Activated effector memory CD4-positive, alpha-beta T cell treated with anti-CD3 and anti-CD28 coated beads, Interleukin-2, amount 50 U/mL, for 16 hours (primary cell): ENCODE results near the gene PAPPA.

Experiments used
- DNase-seq: peaks from one replicate; pipeline ENCODE4 v3.0.0-alpha.2; 2020

Gene PAPPA

DNA sequence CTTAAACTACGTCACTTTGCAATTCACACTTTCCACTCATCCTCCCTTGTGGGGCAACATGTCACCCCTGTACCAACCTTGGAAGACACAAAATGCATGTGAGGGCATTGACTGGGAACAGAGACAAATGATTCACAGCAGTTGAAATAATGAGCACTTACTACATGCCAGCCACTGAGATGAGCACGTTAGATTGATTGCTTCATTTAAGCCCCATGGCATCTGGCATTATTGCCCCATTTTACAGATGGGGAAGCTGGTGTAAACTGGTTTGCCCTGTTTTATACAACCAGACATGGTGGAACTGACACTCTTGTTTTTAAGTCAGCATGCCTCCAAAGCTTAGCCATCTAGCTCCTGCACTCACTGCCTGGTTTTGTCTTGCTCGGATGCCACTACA, 204.7 kb downstream of the PAPPA start:
- no peak for DNase-seq

- no peak for DNase-seq
Observed at GRCh38 chr9:116360016-116360415, 206.4 kb downstream of the PAPPA start.

- no peak for DNase-seq
Observed at GRCh38 chr9:116360989-116361388, 207.4 kb downstream of the PAPPA start.

- DNase-seq = no peak
Observed at GRCh38 chr9:116361547-116361946, 208.0 kb downstream of the PAPPA start.

GRCh38 chr9:116362493-116362892, 208.9 kb downstream of the PAPPA start:
- no peak for DNase-seq

GRCh38 chr9:116365056-116365471, 211.5 kb downstream of the PAPPA start:
- no peak for DNase-seq

- DNase-seq = no peak
Observed at GRCh38 chr9:116366241-116366640, 212.7 kb downstream of the PAPPA start.

DNA sequence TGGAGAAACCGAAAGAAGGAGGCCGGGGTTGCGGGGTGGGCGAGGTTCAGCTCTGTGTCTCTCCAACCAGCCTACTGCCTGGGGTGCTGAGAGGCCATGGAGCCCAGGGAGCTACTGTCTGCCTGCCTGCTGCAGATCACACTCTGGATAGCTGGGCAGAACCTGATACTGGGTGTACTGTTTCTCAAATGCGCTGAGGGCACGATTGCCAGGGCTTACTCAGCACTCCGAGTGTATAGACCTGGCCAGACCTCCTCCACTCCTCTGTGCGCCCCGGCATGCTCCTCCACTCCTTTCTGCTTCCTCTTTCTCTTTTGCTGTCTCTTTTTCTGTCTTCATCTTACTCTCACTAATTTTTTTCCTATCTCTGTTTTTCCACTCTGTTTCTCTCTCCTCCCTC, 215.1 kb downstream of the PAPPA start:
- no peak for DNase-seq

DNA sequence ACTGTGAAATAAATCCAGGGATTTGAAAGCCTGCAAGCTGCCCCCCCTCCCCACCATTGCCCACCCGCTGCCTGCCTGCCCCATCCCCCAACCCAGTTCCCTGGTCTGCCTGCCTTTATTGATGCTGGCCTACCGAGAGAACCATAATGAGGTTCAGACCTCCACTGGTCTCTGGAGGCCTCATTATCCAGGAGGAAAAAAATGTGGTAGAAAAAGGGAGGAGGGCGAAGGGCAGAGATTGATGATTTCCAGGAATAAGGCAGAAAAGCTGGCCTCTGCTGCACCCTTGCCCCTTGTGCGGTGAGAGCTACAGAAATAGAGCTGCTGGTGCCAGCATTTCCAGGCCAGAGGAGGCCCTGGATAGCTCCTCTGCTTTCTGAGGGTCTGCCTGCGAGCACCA, 216.1 kb downstream of the PAPPA start:
- no peak for DNase-seq

- no peak for DNase-seq
Observed at GRCh38 chr9:116370556-116370955, 217.0 kb downstream of the PAPPA start.

DNA sequence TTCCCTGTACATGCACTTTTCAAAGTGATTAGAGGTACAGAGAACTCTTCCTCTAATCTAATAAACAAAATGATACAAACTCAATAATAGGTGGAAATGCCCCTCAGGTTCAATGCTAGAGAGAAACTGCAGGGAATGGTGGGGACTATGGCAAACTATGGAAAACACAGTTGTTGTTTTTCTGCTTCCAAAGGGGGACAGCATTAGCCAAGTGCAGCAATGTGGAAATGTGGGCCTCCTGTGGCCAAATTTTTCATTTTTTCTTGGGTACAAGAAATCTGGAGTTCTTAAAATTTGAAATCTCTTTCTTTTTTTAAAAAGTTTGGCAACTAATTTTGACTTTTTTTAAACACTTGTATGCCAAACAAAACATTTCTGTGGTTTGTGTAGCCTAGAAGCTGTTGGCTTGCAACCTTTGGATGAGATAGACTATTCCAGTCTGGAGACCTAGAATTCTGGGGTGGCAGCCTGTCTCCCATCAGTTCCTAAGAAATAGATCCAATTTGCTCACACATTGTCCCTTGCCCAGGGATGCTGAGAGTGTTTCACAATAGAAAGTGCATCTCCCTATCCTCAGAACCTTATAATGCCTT, 218.6 kb downstream of the PAPPA start:
- DNase-seq = no peak

DNA sequence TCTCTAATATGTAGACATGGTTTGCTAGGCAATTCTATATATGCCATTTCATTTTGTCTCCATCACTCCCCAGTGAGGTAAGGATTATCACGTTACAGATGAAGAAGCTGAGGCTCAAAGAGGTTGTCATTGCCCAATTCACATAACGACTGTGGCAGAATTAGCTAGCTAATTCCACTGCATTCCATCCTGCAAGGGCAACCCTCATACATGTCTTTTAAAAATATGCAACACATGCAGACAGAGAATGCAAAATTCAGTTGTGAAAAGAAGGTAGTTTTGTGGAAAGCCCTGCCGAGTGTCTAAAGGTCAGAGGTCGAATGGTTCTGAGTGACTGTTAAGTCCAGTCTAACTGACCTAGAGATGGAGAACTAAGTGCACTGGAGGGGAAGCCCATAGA, 219.2 kb downstream of the PAPPA start:
- no peak for DNase-seq

GRCh38 chr9:116377179-116377798, 223.7 kb downstream of the PAPPA start:
- DNase-seq = no peak

GRCh38 chr9:116378873-116379272, 225.3 kb downstream of the PAPPA start:
- no peak for DNase-seq

DNA sequence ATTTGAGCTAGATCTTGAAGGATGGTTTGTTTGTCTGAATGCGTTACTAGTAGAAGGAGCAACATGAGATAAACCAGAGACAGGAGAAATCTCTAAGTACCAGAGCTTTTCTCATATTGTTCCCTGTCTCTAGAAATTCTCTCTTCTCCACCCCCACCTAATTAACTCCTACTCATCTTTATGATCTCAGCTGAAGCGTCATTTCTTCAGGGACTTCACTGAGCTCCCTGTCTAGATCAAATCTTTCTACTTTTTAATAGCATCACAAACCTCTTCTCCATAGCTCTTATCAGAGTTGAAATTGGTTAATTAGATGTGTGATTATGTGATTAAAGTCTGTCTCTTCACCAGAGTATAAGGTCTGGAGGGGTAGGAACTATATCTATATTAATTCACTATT, 226.2 kb downstream of the PAPPA start:
- no peak for DNase-seq

- DNase-seq = no peak
Observed at GRCh38 chr9:116380496-116380995, 227.0 kb downstream of the PAPPA start.

GRCh38 chr9:116381350-116381749, 227.8 kb downstream of the PAPPA start:
- no peak for DNase-seq

- DNase-seq = no peak
Observed at GRCh38 chr9:116382053-116382452, 228.5 kb downstream of the PAPPA start.

DNA sequence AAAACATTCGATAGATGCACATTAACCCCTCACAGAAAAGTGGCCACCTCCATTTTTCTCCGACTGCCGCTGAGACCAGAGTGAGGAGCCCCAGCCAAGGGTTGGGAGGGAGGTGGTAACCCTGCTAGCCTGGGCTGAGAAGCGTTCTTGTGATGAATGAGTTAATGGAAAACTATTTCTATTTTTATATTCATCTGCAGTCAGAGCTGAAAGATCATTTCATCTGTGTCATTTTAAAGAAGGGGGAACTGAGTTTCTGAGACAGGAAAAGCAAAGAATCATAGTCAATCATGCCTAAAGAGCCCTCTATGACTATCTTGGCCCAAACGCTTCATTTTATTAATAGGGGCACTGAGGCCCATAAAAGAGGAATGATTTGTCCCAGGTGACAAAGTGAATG, 229.5 kb downstream of the PAPPA start:
- DNase-seq = no peak

DNA sequence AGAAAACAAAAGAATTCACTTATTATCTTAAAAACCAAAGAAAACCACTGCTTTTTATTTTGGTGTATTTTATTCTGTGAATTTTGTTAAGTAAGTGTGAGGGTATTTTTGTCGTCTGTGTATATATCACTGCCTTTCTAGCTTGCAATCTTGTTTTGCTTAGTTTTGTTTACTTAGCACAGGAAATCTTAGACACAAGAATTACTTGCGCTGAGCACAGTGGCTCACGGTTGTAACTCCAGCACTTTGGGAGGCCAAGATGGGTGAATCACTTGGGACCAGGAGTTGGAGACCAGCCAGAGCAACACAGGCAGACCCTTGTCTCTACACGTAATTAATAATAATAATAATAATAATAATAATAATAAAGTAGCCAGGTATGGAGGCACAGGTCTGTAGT, 230.3 kb downstream of the PAPPA start:
- no peak for DNase-seq

DNA sequence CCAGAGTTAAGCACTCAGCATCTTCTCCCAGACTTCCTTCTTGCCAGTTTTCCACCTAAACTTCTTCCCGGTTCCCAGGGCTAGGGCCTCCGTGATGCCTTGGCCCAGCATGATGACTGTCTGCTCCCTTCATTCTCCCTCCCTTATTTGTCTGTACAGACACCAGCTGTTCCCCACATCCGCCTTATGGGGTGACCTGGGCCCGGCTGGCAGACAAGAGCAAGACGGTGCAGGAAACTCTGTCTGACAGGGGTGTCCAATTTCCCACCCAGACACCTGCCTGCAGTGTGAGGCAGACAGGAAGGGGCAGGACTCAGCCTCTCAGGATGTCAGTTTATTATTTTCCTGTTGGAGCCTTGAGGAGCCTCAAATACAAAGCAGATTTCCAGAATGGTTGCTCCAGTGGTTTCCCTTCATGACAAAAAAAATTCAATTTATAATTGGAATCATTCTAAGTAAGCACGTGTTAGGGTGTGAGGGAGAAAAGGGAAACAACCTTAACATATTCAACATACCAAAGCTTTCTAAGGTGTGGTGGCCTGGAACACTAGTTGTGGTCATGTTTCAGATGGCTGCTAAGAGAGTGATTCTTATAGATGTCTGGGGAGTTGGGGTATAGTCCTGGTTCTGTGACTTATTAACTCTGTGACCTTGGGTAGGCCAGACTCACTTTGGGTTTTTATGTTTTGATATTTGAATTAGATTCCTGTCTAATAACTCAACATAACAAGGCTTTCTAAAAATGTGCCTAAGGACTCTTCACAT, 234.5 kb downstream of the PAPPA start:
- DNase-seq = no peak

GRCh38 chr9:116389541-116390302, 236.1 kb downstream of the PAPPA start:
- DNase-seq = no peak
